ENCODE data around the gene PYROXD2. TPM values are rescaled to one million over a fixed set of nuclear protein-coding genes. Genes with fewer than 3 reads are reported as not detected.

Gene PYROXD2
- total and polyA plus RNA-seq, 2 of the 8 experiments (the other 6 are each of a cell fraction or from before 2014, with no cell fraction given) = 3.2 to 5.4 TPM

GRCh38 chr10:98394851-98395440 lies 20.0 kb downstream of the PYROXD2 start:
- H2BK120ac ChIP-seq (replicated peaks; ENCODE audit: low read depth, low read length) = no peak overlapping the region
- no peak overlapping the region for H3K18ac ChIP-seq (ENCODE audit: extremely low read depth, low read length)
- 87% methylated on average over 8 of the region's 8 CpGs; no CpG with 5 or more reads in 1 of the 2 experiments for WGBS, 2 experiments (ENCODE audit: extremely low coverage in 1 of 2, insufficient coverage in 1 of 2, insufficient read length in 1 of 2, insufficient replicate concordance in 2 of 2, low coverage in 1 of 2, low lambda C conversion rate in 2 of 2, missing lambda C conversion rate in 1 of 2)
- FAIRE-seq (no peak), DNase-seq (ENCODE audit: low read depth in 1 of 2, low spot score in 2 of 2) (no peak)
- no peak overlapping the region for H3K4me3 ChIP-seq (ENCODE audit: extremely low read depth in 1 of 4, insufficient read depth in 2 of 4, low read depth in 3 of 4, low read length in 4 of 4)
- no peak overlapping the region for H2BK20ac ChIP-seq (ENCODE audit: low read length)
- no peak overlapping the region for H3K14ac ChIP-seq (ENCODE audit: insufficient read length)
- H2AK5ac ChIP-seq (ENCODE audit: low read depth, low read length) = no peak overlapping the region
- H3K56ac ChIP-seq (replicated peaks; ENCODE audit: insufficient read length, low read depth, low read length) = no peak overlapping the region
- H3K79me2 ChIP-seq (ENCODE audit: control insufficient read depth in 1 of 2, insufficient read depth in 2 of 2, low read length in 2 of 2) = no peaks in the 10 kb centered on the region
- no peak overlapping the region for H4K91ac ChIP-seq (replicated peaks; ENCODE audit: insufficient read length, low read length)
- H3K4me2 ChIP-seq (ENCODE audit: insufficient read depth in 1 of 2, low read depth in 2 of 2, low read length in 2 of 2) = no peak overlapping the region
- no peaks in the 10 kb centered on the region for H3K27me3 ChIP-seq (replicated peaks in 1 of 4; ENCODE audit: control insufficient read depth in 3 of 4, extremely low read depth in 1 of 4, insufficient read depth in 3 of 4, low read length in 3 of 4)
- H2BK15ac ChIP-seq (ENCODE audit: low read length) = no peak overlapping the region
- no peaks in the 10 kb centered on the region for H3K79me1 ChIP-seq (ENCODE audit: low read depth, low read length)
- no peak overlapping the region for H2BK12ac ChIP-seq (ENCODE audit: low read depth, low read length)
- no peaks in the 10 kb centered on the region for H3K4me1 ChIP-seq (replicated peaks in 1 of 4; ENCODE audit: control insufficient read depth in 3 of 4, insufficient read depth in 4 of 4, low read length in 3 of 4)
- H3K23me2 ChIP-seq (ENCODE audit: low read depth, low read length) = no peaks in the 10 kb centered on the region
- H3K9me3 ChIP-seq (ENCODE audit: insufficient read depth in 2 of 2, low read depth in 1 of 2, low read length in 1 of 2) = no peaks in the 10 kb centered on the region
- H2BK5ac ChIP-seq (ENCODE audit: low read depth, low read length) = no peak overlapping the region
- H3K4ac ChIP-seq (replicated peaks; ENCODE audit: insufficient read length, low read depth, low read length) = no peak overlapping the region
- H4K5ac ChIP-seq (ENCODE audit: insufficient read length, low read depth, low read length) = no peak overlapping the region
- H4K8ac ChIP-seq (ENCODE audit: extremely low read depth, insufficient read depth, low read length) = no peak overlapping the region; the same call in 1 of the 2 replicates
- H4K20me1 ChIP-seq (replicated peaks in 1 of 2; ENCODE audit: control insufficient read depth in 1 of 2, insufficient read depth in 2 of 2, low read length in 2 of 2) = peaks cover 0 to 2% of the 10 kb centered on the region in 2 experiments
- CTCF ChIA-PET (ENCODE audit: partially characterized antibody) = interaction anchor here (0.7 to 1.5 kb wide), 9 partner anchors 9 to 354 kb away, joined by 3 to 6 read pairs (median 4); no protein-coding TSS in a partner anchor
- H3K36me3 ChIP-seq (ENCODE audit: control insufficient read depth in 2 of 4, insufficient read depth in 4 of 4, low read length in 3 of 4) = no peaks in the 10 kb centered on the region
- H3K27ac ChIP-seq (ENCODE audit: low read depth, low read length) = no peak overlapping the region
- POLR2A ChIA-PET (ENCODE audit: partially characterized antibody) = no interaction called here
- H2AFZ ChIP-seq (ENCODE audit: low read length) = no peak overlapping the region
- H3K23ac ChIP-seq (ENCODE audit: insufficient read length) = no peak overlapping the region
- no peak overlapping the region for H3K9ac ChIP-seq (replicated peaks in 1 of 4; ENCODE audit: extremely low read depth in 1 of 4, low read depth in 3 of 4, low read length in 3 of 4)
- TF ChIP-seq SP1 (IDR thresholded peaks at IDR 0.05; ENCODE audit: low read depth, low read length) = no peak
- TF ChIP-seq FOSL1 (IDR thresholded peaks at IDR 0.05; ENCODE audit: insufficient read depth, low read depth, low read length) = no peak
- no peak for TF ChIP-seq TCF12 (IDR thresholded peaks at IDR 0.05; ENCODE audit: low read depth, low read length)
- no peak for TF ChIP-seq USF2 (IDR thresholded peaks at IDR 0.05; ENCODE audit: low read length)
- TF ChIP-seq BRCA1 (IDR thresholded peaks at IDR 0.05; ENCODE audit: low read depth, low read length) = no peak
- TF ChIP-seq SRF (IDR thresholded peaks at IDR 0.05; ENCODE audit: low read depth, low read length) = no peak

All from H1 (cell line).